SK-N-SH treated with all-trans-retinoic acid at 6 μM for 48 hours (cell line): ENCODE results near the gene EMX1.

Source experiments
- ATAC-seq: fragments of 200-7000 bp; cut with Tn5 transposase; 3 replicates; pipeline ENCODE4 v1.9.1; 2020; ENCODE audit warnings: mild to moderate bottlenecking, moderate library complexity
- ARNTL ChIP-seq: fragments of 450-650 bp; formaldehyde crosslinking; IDR thresholded peaks from 2 replicates; pipeline ENCODE4 v1.5.0; 2020; ENCODE audit warnings: low read depth, mild to moderate bottlenecking, moderate library complexity, borderline replicate concordance
- BACH2 ChIP-seq: fragments of 250-450 bp; sonication (Bioruptor Pico); IDR thresholded peaks from 2 replicates; pipeline ENCODE4 v1.9.0; 2021; ENCODE audit warnings: mild to moderate bottlenecking, borderline replicate concordance
- CSDC2 ChIP-seq: fragments of 250-450 bp; sonication (Bioruptor Pico); IDR thresholded peaks from 2 replicates; pipeline ENCODE4 v1.5.0; 2020; ENCODE audit warnings: mild to moderate bottlenecking, moderate library complexity
- ESRRG ChIP-seq: fragments of 250-450 bp; sonication (Bioruptor Pico); IDR thresholded peaks from 2 replicates; pipeline ENCODE4 v1.6.1; 2021; ENCODE audit warnings: mild to moderate bottlenecking
- GLIS3 ChIP-seq: fragments of 250-450 bp; sonication (Bioruptor Pico); IDR thresholded peaks from 2 replicates; pipeline ENCODE4 v1.5.0; 2020; ENCODE audit warnings: mild to moderate bottlenecking, moderate library complexity
- ISL1 ChIP-seq: fragments of 250-450 bp; sonication (Bioruptor Pico); IDR thresholded peaks from 2 replicates; pipeline ENCODE4 v2.1.2; 2022; ENCODE audit warnings: mild to moderate bottlenecking, moderate library complexity
- OSR1 ChIP-seq: fragments of 250-450 bp; sonication (Bioruptor Pico); IDR thresholded peaks from 2 replicates; pipeline ENCODE4 v1.8.0; 2022; ENCODE audit warnings: moderate library complexity, mild to moderate bottlenecking, inconsistent platforms
- PPARA ChIP-seq: fragments of 250-450 bp; sonication (Bioruptor Pico); IDR thresholded peaks from 2 replicates; pipeline ENCODE4 v1.5.0; 2020; ENCODE audit warnings: mild to moderate bottlenecking, borderline replicate concordance
- RARB ChIP-seq: fragments of 250-450 bp; sonication (Bioruptor Pico); IDR thresholded peaks from 2 replicates; pipeline ENCODE4 v1.8.0; 2021; ENCODE audit warnings: mild to moderate bottlenecking, moderate library complexity
- SNAI2 ChIP-seq: fragments of 250-450 bp; sonication (Bioruptor Pico); IDR thresholded peaks from 2 replicates; pipeline ENCODE4 v1.5.0; 2020; ENCODE audit warnings: mild to moderate bottlenecking, moderate library complexity
- TCF4 ChIP-seq: fragments of 250-450 bp; sonication (Bioruptor Pico); IDR thresholded peaks from 2 replicates; pipeline ENCODE4 v1.8.0; 2021; ENCODE audit warnings: mild to moderate bottlenecking, moderate library complexity, borderline replicate concordance
- TOX ChIP-seq: fragments of 250-450 bp; sonication (Bioruptor Pico); IDR thresholded peaks from 2 replicates; pipeline ENCODE4 v1.8.0; 2021; ENCODE audit warnings: mild to moderate bottlenecking, moderate library complexity, borderline replicate concordance
- ZC3H10 ChIP-seq: fragments of 250-450 bp; sonication (Bioruptor Pico); IDR thresholded peaks from 2 replicates; pipeline ENCODE4 v1.5.1; 2021; ENCODE audit warnings: mild to moderate bottlenecking, moderate library complexity
- ZFP3 ChIP-seq: fragments of 250-450 bp; sonication (Bioruptor Pico); IDR thresholded peaks from 2 replicates; pipeline ENCODE4 v1.5.0; 2020; ENCODE audit warnings: mild to moderate bottlenecking, moderate library complexity
- ZFP30 ChIP-seq: fragments of 450-650 bp; formaldehyde crosslinking; IDR thresholded peaks from 2 replicates; pipeline ENCODE4 v1.5.0; 2022; ENCODE audit warnings: mild to moderate bottlenecking, moderate library complexity
- ZNF70 ChIP-seq: fragments of 450-650 bp; formaldehyde crosslinking; IDR thresholded peaks from 2 replicates; pipeline ENCODE4 v1.5.0; 2020; ENCODE audit warnings: mild to moderate bottlenecking, moderate library complexity
- TF ChIP-seq, protein P1 (sequence below): fragments of 250-450 bp; sonication (Bioruptor Pico); IDR thresholded peaks from 2 replicates; pipeline ENCODE4 v1.8.0; 2021; ENCODE audit warnings: low read depth, mild to moderate bottlenecking, moderate library complexity, borderline replicate concordance
- TF ChIP-seq, protein P2 (sequence below): fragments of 250-450 bp; sonication (Bioruptor Pico); IDR thresholded peaks from 2 replicates; pipeline ENCODE4 v1.5.1; 2021; ENCODE audit warnings: mild to moderate bottlenecking, moderate library complexity
- TF ChIP-seq, protein P3 (sequence below): fragments of 250-450 bp; sonication (Bioruptor Pico); IDR thresholded peaks from 2 replicates; pipeline ENCODE4 v1.5.1; 2020; ENCODE audit warnings: low read depth, mild to moderate bottlenecking, moderate library complexity
- TF ChIP-seq, protein P4 (sequence below): fragments of 250-450 bp; sonication (Bioruptor Pico); IDR thresholded peaks from 2 replicates; pipeline ENCODE4 v1.8.0; 2020; ENCODE audit warnings: mild to moderate bottlenecking, moderate library complexity, borderline replicate concordance

EMX1 gene

DNA sequence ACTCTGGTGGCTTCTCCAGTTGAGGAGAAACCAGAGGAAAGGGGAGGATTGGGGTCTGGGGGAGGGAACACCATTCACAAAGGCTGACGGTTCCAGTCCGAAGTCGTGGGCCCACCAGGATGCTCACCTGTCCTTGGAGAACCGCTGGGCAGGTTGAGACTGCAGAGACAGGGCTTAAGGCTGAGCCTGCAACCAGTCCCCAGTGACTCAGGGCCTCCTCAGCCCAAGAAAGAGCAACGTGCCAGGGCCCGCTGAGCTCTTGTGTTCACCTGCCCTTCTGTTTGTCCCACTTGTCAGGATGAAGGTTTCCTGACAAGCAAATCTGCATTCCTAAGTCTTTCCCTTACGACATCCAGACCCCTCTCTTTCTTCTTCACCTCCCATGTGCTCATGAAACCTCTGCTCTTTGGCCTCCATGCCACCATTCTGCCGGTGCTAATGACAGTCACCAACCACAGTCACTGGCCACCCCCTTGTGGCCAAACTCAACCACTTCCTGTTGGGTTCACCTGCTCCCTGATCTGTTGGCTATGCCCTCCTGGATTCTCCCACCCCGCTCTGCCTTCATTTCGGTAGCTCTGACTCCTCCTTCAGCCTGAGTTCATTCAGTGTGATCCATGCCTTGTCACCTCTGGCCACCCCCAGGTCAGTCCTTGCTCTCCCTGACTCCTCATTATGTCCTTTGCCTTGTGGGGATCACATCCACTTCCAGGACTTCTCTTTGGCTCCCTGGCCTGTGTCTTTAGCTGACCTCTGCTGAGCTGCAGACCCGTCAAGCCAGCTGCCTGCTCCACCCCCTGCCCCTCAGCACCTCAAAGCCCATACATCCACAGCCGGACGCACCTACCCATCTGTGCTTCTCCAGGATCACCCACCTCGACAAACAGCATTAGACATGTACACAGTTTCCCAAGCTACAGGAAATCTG, 17.6 kb downstream of the EMX1 start:
- TF ChIP-seq TOX (CRISPR knock-in tag) (no peak), ISL1 (CRISPR knock-in tag) (no peak), ZNF70 (no peak), RARB (CRISPR knock-in tag) (no peak), SNAI2 (CRISPR knock-in tag) (no peak), ARNTL (CRISPR knock-in tag) (no peak), ESRRG (CRISPR knock-in tag) (no peak), BACH2 (CRISPR knock-in tag) (no peak), ZC3H10 (CRISPR knock-in tag) (no peak)
- TF ChIP-seq, protein P1, sequence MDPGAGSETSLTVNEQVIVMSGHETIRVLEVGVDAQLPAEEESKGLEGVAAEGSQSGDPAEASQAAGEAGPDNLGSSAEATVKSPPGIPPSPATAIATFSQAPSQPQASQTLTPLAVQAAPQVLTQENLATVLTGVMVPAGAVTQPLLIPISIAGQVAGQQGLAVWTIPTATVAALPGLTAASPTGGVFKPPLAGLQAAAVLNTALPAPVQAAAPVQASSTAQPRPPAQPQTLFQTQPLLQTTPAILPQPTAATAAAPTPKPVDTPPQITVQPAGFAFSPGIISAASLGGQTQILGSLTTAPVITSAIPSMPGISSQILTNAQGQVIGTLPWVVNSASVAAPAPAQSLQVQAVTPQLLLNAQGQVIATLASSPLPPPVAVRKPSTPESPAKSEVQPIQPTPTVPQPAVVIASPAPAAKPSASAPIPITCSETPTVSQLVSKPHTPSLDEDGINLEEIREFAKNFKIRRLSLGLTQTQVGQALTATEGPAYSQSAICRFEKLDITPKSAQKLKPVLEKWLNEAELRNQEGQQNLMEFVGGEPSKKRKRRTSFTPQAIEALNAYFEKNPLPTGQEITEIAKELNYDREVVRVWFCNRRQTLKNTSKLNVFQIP (CRISPR knock-in tag): no peak
- TF ChIP-seq, protein P2, sequence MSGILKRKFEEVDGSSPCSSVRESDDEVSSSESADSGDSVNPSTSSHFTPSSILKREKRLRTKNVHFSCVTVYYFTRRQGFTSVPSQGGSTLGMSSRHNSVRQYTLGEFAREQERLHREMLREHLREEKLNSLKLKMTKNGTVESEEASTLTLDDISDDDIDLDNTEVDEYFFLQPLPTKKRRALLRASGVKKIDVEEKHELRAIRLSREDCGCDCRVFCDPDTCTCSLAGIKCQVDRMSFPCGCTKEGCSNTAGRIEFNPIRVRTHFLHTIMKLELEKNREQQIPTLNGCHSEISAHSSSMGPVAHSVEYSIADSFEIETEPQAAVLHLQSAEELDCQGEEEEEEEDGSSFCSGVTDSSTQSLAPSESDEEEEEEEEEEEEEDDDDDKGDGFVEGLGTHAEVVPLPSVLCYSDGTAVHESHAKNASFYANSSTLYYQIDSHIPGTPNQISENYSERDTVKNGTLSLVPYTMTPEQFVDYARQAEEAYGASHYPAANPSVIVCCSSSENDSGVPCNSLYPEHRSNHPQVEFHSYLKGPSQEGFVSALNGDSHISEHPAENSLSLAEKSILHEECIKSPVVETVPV: no peak
- TF ChIP-seq, protein P3, sequence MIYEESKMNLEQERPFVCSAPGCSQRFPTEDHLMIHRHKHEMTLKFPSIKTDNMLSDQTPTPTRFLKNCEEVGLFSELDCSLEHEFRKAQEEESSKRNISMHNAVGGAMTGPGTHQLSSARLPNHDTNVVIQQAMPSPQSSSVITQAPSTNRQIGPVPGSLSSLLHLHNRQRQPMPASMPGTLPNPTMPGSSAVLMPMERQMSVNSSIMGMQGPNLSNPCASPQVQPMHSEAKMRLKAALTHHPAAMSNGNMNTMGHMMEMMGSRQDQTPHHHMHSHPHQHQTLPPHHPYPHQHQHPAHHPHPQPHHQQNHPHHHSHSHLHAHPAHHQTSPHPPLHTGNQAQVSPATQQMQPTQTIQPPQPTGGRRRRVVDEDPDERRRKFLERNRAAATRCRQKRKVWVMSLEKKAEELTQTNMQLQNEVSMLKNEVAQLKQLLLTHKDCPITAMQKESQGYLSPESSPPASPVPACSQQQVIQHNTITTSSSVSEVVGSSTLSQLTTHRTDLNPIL (CRISPR knock-in tag): no peak
- TF ChIP-seq, protein P4, sequence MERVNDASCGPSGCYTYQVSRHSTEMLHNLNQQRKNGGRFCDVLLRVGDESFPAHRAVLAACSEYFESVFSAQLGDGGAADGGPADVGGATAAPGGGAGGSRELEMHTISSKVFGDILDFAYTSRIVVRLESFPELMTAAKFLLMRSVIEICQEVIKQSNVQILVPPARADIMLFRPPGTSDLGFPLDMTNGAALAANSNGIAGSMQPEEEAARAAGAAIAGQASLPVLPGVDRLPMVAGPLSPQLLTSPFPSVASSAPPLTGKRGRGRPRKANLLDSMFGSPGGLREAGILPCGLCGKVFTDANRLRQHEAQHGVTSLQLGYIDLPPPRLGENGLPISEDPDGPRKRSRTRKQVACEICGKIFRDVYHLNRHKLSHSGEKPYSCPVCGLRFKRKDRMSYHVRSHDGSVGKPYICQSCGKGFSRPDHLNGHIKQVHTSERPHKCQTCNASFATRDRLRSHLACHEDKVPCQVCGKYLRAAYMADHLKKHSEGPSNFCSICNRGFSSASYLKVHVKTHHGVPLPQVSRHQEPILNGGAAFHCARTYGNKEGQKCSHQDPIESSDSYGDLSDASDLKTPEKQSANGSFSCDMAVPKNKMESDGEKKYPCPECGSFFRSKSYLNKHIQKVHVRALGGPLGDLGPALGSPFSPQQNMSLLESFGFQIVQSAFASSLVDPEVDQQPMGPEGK: no peak
- ATAC-seq: no peak

DNA sequence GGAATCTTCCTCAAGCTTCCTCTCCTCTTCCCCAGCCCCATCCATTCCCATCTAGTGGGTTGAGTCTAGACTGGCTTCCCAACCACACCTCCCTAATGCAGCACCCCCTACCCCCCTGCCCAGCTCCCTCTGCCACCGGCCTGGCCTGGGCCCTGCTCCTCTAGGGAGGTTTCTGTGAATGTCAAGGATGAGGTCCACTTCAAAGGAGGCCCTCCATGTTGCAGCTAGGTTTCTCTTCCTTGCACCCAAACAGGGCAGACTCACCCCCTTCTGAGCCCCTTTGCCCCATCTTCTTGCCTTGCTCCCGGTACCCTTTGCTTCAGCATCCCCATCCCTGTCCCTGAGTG, 18.3 kb downstream of the EMX1 start:
- no peak for ATAC-seq
- TF ChIP-seq, protein P4: no peak
- TF ChIP-seq, protein P3 (CRISPR knock-in tag): no peak
- TF ChIP-seq PPARA (no peak), ZFP30 (CRISPR knock-in tag) (no peak), GLIS3 (no peak), TCF4 (CRISPR knock-in tag) (no peak), TOX (CRISPR knock-in tag) (no peak), ZFP3 (CRISPR knock-in tag) (no peak), ARNTL (CRISPR knock-in tag) (no peak), SNAI2 (CRISPR knock-in tag) (no peak), CSDC2 (no peak), ESRRG (CRISPR knock-in tag) (no peak), BACH2 (CRISPR knock-in tag) (no peak), OSR1 (no peak)
